Gastrocnemius medialis (tissue), 4 donors: ENCODE data around the gene AHDC1. TPM values are rescaled to one million over a fixed set of nuclear protein-coding genes. Genes with fewer than 3 reads are reported as not detected.

Experiments
- ATAC-seq, 2 donors: fragments of 150-250 bp; one replicate each; pipeline ENCODE4 v1.9.1; 2016
- DNase-seq, 2 donors: peaks; one replicate each; pipeline ENCODE4 v3.0.0-alpha.2; 2019
- H3K27ac ChIP-seq, 4 donors: fragments of 200-600 bp; sonication (generic); 1 replicate in 1 of 4; 2 replicates in 3 of 4; pipeline ENCODE4 v1.5.1; 2016 to 2018; ENCODE audit warnings: mild to moderate bottlenecking in 2 of 4, moderate library complexity in 1 of 4
- H3K27me3 ChIP-seq, 3 donors: fragments of 200-600 bp; sonication (generic) in 2 of 3; 1 replicate in 1 of 3; 2 replicates in 2 of 3; pipeline versions ENCODE4 v1.5.1 to v1.6.0; 2016 to 2019; ENCODE audit warnings: mild to moderate bottlenecking in 1 of 3, moderate library complexity in 1 of 3
- H3K36me3 ChIP-seq, 2 donors: fragments of 200-600 bp; sonication (generic) in 1 of 2; one replicate each; pipeline ENCODE4 v1.5.1; 2017 to 2018
- H3K4me1 ChIP-seq, 2 donors: fragments of 200-600 bp; sonication (generic) in 1 of 2; one replicate each; pipeline ENCODE4 v1.5.1; 2016 to 2017; ENCODE audit warnings: mild to moderate bottlenecking in 2 of 2
- H3K4me3 ChIP-seq, 4 donors: fragments of 200-600 bp; sonication (generic) in 3 of 4; 1 replicate in 1 of 4; 2 replicates in 3 of 4; pipeline ENCODE4 v1.5.1; 2016 to 2019; ENCODE audit warnings: mild to moderate bottlenecking in 2 of 4
- H3K9me3 ChIP-seq, 3 donors: fragments of 200-600 bp; sonication (generic) in 2 of 3; 1 replicate in 1 of 3; 2 replicates in 2 of 3; pipeline ENCODE4 v1.5.1; 2016 to 2019
- CTCF ChIP-seq, 5 experiments: fragments of 450-650 bp in 3 of 5; fragments of 200-600 bp in 2 of 5; sonication (generic) in 2 of 5; IDR thresholded peaks in 4 of 5; conservative IDR thresholded peaks in 1 of 5; 1 replicate in 4 of 5; 2 replicates in 1 of 5; pipeline ENCODE4 v1.5.1; 2016 to 2019; ENCODE audit warnings: antibody characterized with exemption in 5 of 5, mild to moderate bottlenecking in 3 of 5, moderate library complexity in 3 of 5
- POLR2A ChIP-seq, 2 donors: fragments of 450-650 bp; IDR thresholded peaks; one replicate each; pipeline ENCODE4 v1.6.1; 2017; ENCODE audit warnings: antibody characterized with exemption in 2 of 2, mild to moderate bottlenecking in 2 of 2, moderate library complexity in 2 of 2
- in situ Hi-C, 4 donors: fragments of 200-750 bp; cut with MboI; loops; one replicate each; pipeline versions ENCODE4 v1.15.0 to v1.8.0; 2017; ENCODE audit warnings: low sequenced_read_pairs in 4 of 4
- intact Hi-C: fragments of 100-400 bp; cut with DNase I; formaldehyde crosslinking; loops from one replicate; pipeline ENCODE4 v1.15.1; 2023; ENCODE audit warnings: low total_unique reads
- total RNA-seq, 4 donors: library from RNA; depleted of rRNA; stranded (reverse); fragments of >200 nt; gene quantifications; one replicate each; pipeline versions ENCODE4 v1.1.0 to v1.2.3, GENCODE V29; 2016

AHDC1 gene
- total RNA-seq, 4 donors from 2014 or later = 22.2 to 57.9 (median 35.2) TPM

GRCh38 chr1:27487966-27488884 is 115.7 kb downstream of the AHDC1 start:
- Histone ChIP-seq H3K27me3 (no peaks in the 10 kb centered on the region), H3K4me1 (peaks cover 47 to 57% of the 10 kb centered on the region in 2 donors), H3K36me3 (no peaks in the 10 kb centered on the region), H3K27ac (peak overlapping the region; percentile 97 to 100 (median 100)), H3K9me3 (no peaks in the 10 kb centered on the region), H3K4me3 (peak overlapping the region; percentile 85 to 100 (median 95))
- intact Hi-C loops = no loop called here
- in situ Hi-C loops = no loop called here
- ATAC-seq (no peak), DNase-seq (no peak)
- TF ChIP-seq CTCF (IDR thresholded peaks at IDR 0.05 in 4 of 5, conservative IDR thresholded peaks at IDR 0.05 in 1 of 5) (no peak), POLR2A (IDR thresholded peaks at IDR 0.05) (no peak)

GRCh38 chr1:27485363-27485762 is 118.6 kb downstream of the AHDC1 start:
- in situ Hi-C loops = no loop called here
- no peak overlapping the region for H3K27ac ChIP-seq
- DNase-seq (no peak), ATAC-seq (no peak)
- H3K4me1 ChIP-seq = peaks cover 50 to 51% of the 10 kb centered on the region in 2 donors
- H3K36me3 ChIP-seq = no peaks in the 10 kb centered on the region
- no peak for TF ChIP-seq POLR2A (IDR thresholded peaks at IDR 0.05)
- TF ChIP-seq CTCF (IDR thresholded peaks at IDR 0.05 in 4 of 5, conservative IDR thresholded peaks at IDR 0.05 in 1 of 5) = no peak
- H3K9me3 ChIP-seq = no peaks in the 10 kb centered on the region
- H3K27me3 ChIP-seq = no peaks in the 10 kb centered on the region
- no peak overlapping the region for H3K4me3 ChIP-seq
- intact Hi-C loops = no loop called here

Other genes with a start within 250 kb of the AHDC1 start
- gene MAP3K6, start 237.2 kb downstream of the AHDC1 start, total RNA-seq = 10 to 100 TPM; 16.5 to 29.1 (median 18.4) TPM
- 10 to 100 TPM; 13.2 to 35.7 (median 19.3) TPM for gene FCN3, start 229.3 kb downstream of the AHDC1 start, total RNA-seq
- not detected for gene CD164L2, start 220.8 kb downstream of the AHDC1 start, total RNA-seq
- under 1 TPM in 3 of 4 donors, not detected in 1; 0.23 to 0.51 (median 0.35) TPM for gene GPR3, start 211.5 kb downstream of the AHDC1 start, total RNA-seq
- 10 to 100 TPM; 10.6 to 16.7 (median 13.3) TPM for gene WASF2, start 114.0 kb downstream of the AHDC1 start, total RNA-seq
- gene FGR, start 31.0 kb upstream of the AHDC1 start, total RNA-seq = 1 to 10 TPM; 1.3 to 5.8 (median 4.7) TPM
- 10 to 100 TPM in 3 of 4 donors, 1 to 10 TPM in 1; 7.7 to 25.1 (median 14.5) TPM for gene IFI6, start 68.0 kb upstream of the AHDC1 start, total RNA-seq
- gene FAM76A, start 121.8 kb upstream of the AHDC1 start, total RNA-seq = 10 to 100 TPM in 3 of 4 donors, 1 to 10 TPM in 1; 9.4 to 20.0 (median 15.5) TPM
- gene STX12, start 169.1 kb upstream of the AHDC1 start, total RNA-seq = 10 to 100 TPM; 19.2 to 71.6 (median 31.2) TPM
- gene PPP1R8, start 226.6 kb upstream of the AHDC1 start, total RNA-seq = 10 to 100 TPM; 18.0 to 27.3 (median 25.0) TPM